ENCODE measurements around the gene CCR4. TPM values are rescaled to one million over a fixed set of nuclear protein-coding genes. Genes with fewer than 3 reads are reported as not detected.
"Not testable (repeated sequence)": the region's sequence is repeated elsewhere in the genome, so short reads cannot be mapped to it uniquely, and the experiment has no call there.

The CCR4 gene
- polyA plus RNA-seq: not detected in 2 replicates
- polyA minus RNA-seq: not detected in 2 replicates

GRCh38 chr3:32951410-32951811 is at the start of gene CCR4:
TSS of gene CCR4 (plus strand) at chr3:32951644. CDS start at chr3:32953423, 1,779 bp downstream.
- no peaks in the 10 kb centered on the region for H4K20me1 ChIP-seq (ENCODE audit: insufficient read depth)
- TF ChIP-seq CTCF (IDR thresholded peaks at IDR 0.05; ENCODE audit: poor library complexity, severe bottlenecking) (no peak), RAD21 (conservative IDR thresholded peaks at IDR 0.05) (no peak), MXI1 (conservative IDR thresholded peaks at IDR 0.05; ENCODE audit: poor library complexity, severe bottlenecking) (no peak), REST (IDR thresholded peaks at IDR 0.05; ENCODE audit: borderline replicate concordance) (no peak), SMC3 (conservative IDR thresholded peaks at IDR 0.05; ENCODE audit: poor library complexity) (no peak), EP300 (conservative IDR thresholded peaks at IDR 0.05; ENCODE audit: poor library complexity, severe bottlenecking) (no peak), EZH2 (IDR thresholded peaks at IDR 0.05; ENCODE audit: borderline replicate concordance, insufficient read depth, low read length, poor library complexity, severe bottlenecking) (no peak), TAF1 (IDR thresholded peaks at IDR 0.05; ENCODE audit: low read depth) (no peak), POLR2AphosphoS5 (IDR thresholded peaks at IDR 0.05) (no peak)
- H3K27me3 ChIP-seq (ENCODE audit: insufficient read depth, low read depth, low read length): no peaks in the 10 kb centered on the region
- no peaks in the 10 kb centered on the region for H3F3A ChIP-seq (ENCODE audit: insufficient read depth, low read length, poor library complexity, severe bottlenecking)
- no peak within 1 kb of the TSS for H3K27ac ChIP-seq (ENCODE audit: low read length)
- no peak within 1 kb of the TSS for H3K4me3 ChIP-seq (ENCODE audit: low read length)
- no peaks in the 10 kb centered on the region for H3K9me3 ChIP-seq (ENCODE audit: low read length)
- no peak within 1 kb of the TSS for H3K9ac ChIP-seq (ENCODE audit: low read length)
- no peak within 1 kb of the TSS for H3K4me2 ChIP-seq (ENCODE audit: low read length)
- no peaks in the 10 kb centered on the region for H3K9me2 ChIP-seq (ENCODE audit: insufficient read depth, low read length)
- no peaks in the 10 kb centered on the region for H3K79me2 ChIP-seq (replicated peaks; ENCODE audit: insufficient read depth, low read length)
- no peak within 1 kb of the TSS for H2AFZ ChIP-seq (ENCODE audit: low read depth, low read length)
- no peaks in the 10 kb centered on the region for H3K36me3 ChIP-seq (ENCODE audit: insufficient read depth, low read length)

GRCh38 chr3:32902887-32903371 is 48.5 kb upstream of the CCR4 start:
- not testable (repeated sequence) for H4K20me1 ChIP-seq (ENCODE audit: insufficient read depth); H3F3A ChIP-seq (ENCODE audit: insufficient read depth, low read length, poor library complexity, severe bottlenecking); H3K9me3 ChIP-seq (ENCODE audit: low read length); H3K27ac ChIP-seq (ENCODE audit: low read length); H3K4me3 ChIP-seq (ENCODE audit: low read length); H3K79me2 ChIP-seq (replicated peaks; ENCODE audit: insufficient read depth, low read length); H3K4me2 ChIP-seq (ENCODE audit: low read length); H3K27me3 ChIP-seq (ENCODE audit: insufficient read depth, low read depth, low read length); H3K36me3 ChIP-seq (ENCODE audit: insufficient read depth, low read length); H3K9ac ChIP-seq (ENCODE audit: low read length); H3K9me2 ChIP-seq (ENCODE audit: insufficient read depth, low read length); H2AFZ ChIP-seq (ENCODE audit: low read depth, low read length)

GRCh38 chr3:32903953-32904352 is 47.5 kb upstream of the CCR4 start:
- Histone ChIP-seq H3K4me2 (ENCODE audit: low read length) (no peak overlapping the region), H3F3A (ENCODE audit: insufficient read depth, low read length, poor library complexity, severe bottlenecking) (no peaks in the 10 kb centered on the region), H3K4me3 (ENCODE audit: low read length) (no peak overlapping the region), H3K9ac (ENCODE audit: low read length) (no peak overlapping the region), H3K79me2 (replicated peaks; ENCODE audit: insufficient read depth, low read length) (no peaks in the 10 kb centered on the region), H3K27ac (ENCODE audit: low read length) (no peak overlapping the region), H3K9me2 (ENCODE audit: insufficient read depth, low read length) (no peaks in the 10 kb centered on the region), H3K27me3 (ENCODE audit: insufficient read depth, low read depth, low read length) (no peaks in the 10 kb centered on the region), H3K9me3 (ENCODE audit: low read length) (no peaks in the 10 kb centered on the region), H2AFZ (ENCODE audit: low read depth, low read length) (no peak overlapping the region), H4K20me1 (ENCODE audit: insufficient read depth) (no peaks in the 10 kb centered on the region), H3K36me3 (ENCODE audit: insufficient read depth, low read length) (no peaks in the 10 kb centered on the region)
- TF ChIP-seq TAF1 (IDR thresholded peaks at IDR 0.05; ENCODE audit: low read depth) (no peak), REST (IDR thresholded peaks at IDR 0.05; ENCODE audit: borderline replicate concordance) (no peak), CTCF (IDR thresholded peaks at IDR 0.05; ENCODE audit: poor library complexity, severe bottlenecking) (no peak), MXI1 (conservative IDR thresholded peaks at IDR 0.05; ENCODE audit: poor library complexity, severe bottlenecking) (no peak), POLR2AphosphoS5 (IDR thresholded peaks at IDR 0.05) (no peak), EP300 (conservative IDR thresholded peaks at IDR 0.05; ENCODE audit: poor library complexity, severe bottlenecking) (no peak), SMC3 (conservative IDR thresholded peaks at IDR 0.05; ENCODE audit: poor library complexity) (no peak), EZH2 (IDR thresholded peaks at IDR 0.05; ENCODE audit: borderline replicate concordance, insufficient read depth, low read length, poor library complexity, severe bottlenecking) (no peak), RAD21 (conservative IDR thresholded peaks at IDR 0.05) (no peak)
